Ovary (tissue), 3 donors: Measurements from ENCODE around the gene GPR137B.

Source experiments
- CTCF ChIP-seq, 3 donors: fragments of 450-650 bp in 2 of 3; fragments of 200-600 bp in 1 of 3; IDR thresholded peaks; one replicate each; pipeline versions ENCODE4 v1.5.1 to v1.8.0; 2016 to 2022; ENCODE audit warnings: antibody characterized with exemption in 3 of 3, mild to moderate bottlenecking in 1 of 3
- POLR2A ChIP-seq: fragments of 450-650 bp; IDR thresholded peaks from one replicate; pipeline ENCODE4 v1.6.1; 2017; ENCODE audit warnings: antibody characterized with exemption, mild to moderate bottlenecking, moderate library complexity
- donor health status: DM: no; HTN: no; CAD: no.

GRCh38 chr1:236173174-236173767, 30.9 kb downstream of the GPR137B start:
- no peak for TF ChIP-seq CTCF (IDR thresholded peaks at IDR 0.05)
- TF ChIP-seq POLR2A, result no peak
